Sigmoid colon (tissue), 7 donors: ENCODE measurements around the gene CHST7. TPM values are rescaled to one million over a fixed set of nuclear protein-coding genes. Genes with fewer than 3 reads are reported as not detected.
A peak's percentile ranks its signal among the peaks of the same experiment; 100 is the strongest.

Experiments
- DNase-seq: peaks from one replicate; pipeline ENCODE4 v3.0.0-alpha.2; 2019
- H3K27ac ChIP-seq, 4 donors: fragments of 200-600 bp; sonication (generic); one replicate each; pipeline ENCODE4 v1.5.1; 2016 to 2019; ENCODE audit warnings: mild to moderate bottlenecking in 1 of 4
- H3K27me3 ChIP-seq, 3 donors: fragments of 200-600 bp; sonication (generic); one replicate each; pipeline ENCODE4 v1.5.1; 2019; ENCODE audit warnings: mild to moderate bottlenecking in 1 of 3
- H3K36me3 ChIP-seq, 4 donors: fragments of 200-600 bp; sonication (generic); one replicate each; pipeline ENCODE4 v1.5.1; 2016 to 2019
- H3K4me1 ChIP-seq, 4 donors: fragments of 200-600 bp; sonication (generic); one replicate each; pipeline ENCODE4 v1.5.1; 2017 to 2019
- H3K4me3 ChIP-seq, 4 donors: fragments of 200-600 bp; sonication (generic); one replicate each; pipeline ENCODE4 v1.5.1; 2017 to 2019; ENCODE audit warnings: mild to moderate bottlenecking in 2 of 4, moderate library complexity in 1 of 4
- H3K9me3 ChIP-seq, 4 donors: fragments of 200-600 bp in 3 of 4; sonication (generic) in 3 of 4; one replicate each; pipeline versions ENCODE4 v1.5.1 to v1.6.1; 2013 to 2019
- EP300 ChIP-seq, 4 donors: sonication (generic); formaldehyde crosslinking; IDR thresholded peaks; one replicate each; pipeline ENCODE4 v1.6.1; 2017; ENCODE audit warnings: antibody characterized with exemption in 4 of 4
- POLR2A ChIP-seq, 2 donors: fragments of 450-650 bp; IDR thresholded peaks; one replicate each; pipeline ENCODE4 v1.6.1; 2016; ENCODE audit warnings: antibody characterized with exemption in 2 of 2, mild to moderate bottlenecking in 2 of 2, moderate library complexity in 2 of 2
- POLR2AphosphoS5 ChIP-seq, 4 donors: sonication (generic); formaldehyde crosslinking; IDR thresholded peaks; one replicate each; pipeline ENCODE4 v1.6.1; 2017; ENCODE audit warnings: antibody characterized with exemption in 4 of 4
- WGBS, 2 donors: extraction: QIAGEN DNeasy Blood & Tissue Kit; methylation state at CpG; one replicate each; pipeline ENCODE4 v1.1.7; 2013; 5-methylcytosine and 5-hydroxymethylcytosine counted together
- intact Hi-C: fragments of 100-400 bp; cut with DNase I; formaldehyde crosslinking; loops from one replicate; pipeline ENCODE4 v1.15.1; 2023
- polyA plus RNA-seq, 3 donors: library from polyadenylated mRNA; stranded (reverse); fragments of 200-250 nt; gene quantifications; one replicate each; pipeline ENCODE4 v1.2.3, GENCODE V29; 2013
- total RNA-seq, 4 donors: library from RNA; depleted of rRNA; stranded (reverse); fragments of >200 nt; gene quantifications; one replicate each; pipeline ENCODE4 v1.1.0, GENCODE V29; 2016
- TF ChIP-seq, protein P1 (sequence below), 4 experiments: fragments of 450-650 bp in 3 of 4; fragments of 200-600 bp in 1 of 4; IDR thresholded peaks; one replicate each; pipeline ENCODE4 v1.5.1; 2016 to 2019; ENCODE audit warnings: antibody characterized with exemption in 4 of 4, mild to moderate bottlenecking in 3 of 4, moderate library complexity in 2 of 4
- donor health status: healthy with polysubstance abuse.
- donor health status: Bipolar disorder and iron deficiency.
- donor health status: healthy.

The CHST7 gene
- total and polyA plus RNA-seq, 7 donors = 1.2 to 15.8 (median 6.6) TPM

DNA sequence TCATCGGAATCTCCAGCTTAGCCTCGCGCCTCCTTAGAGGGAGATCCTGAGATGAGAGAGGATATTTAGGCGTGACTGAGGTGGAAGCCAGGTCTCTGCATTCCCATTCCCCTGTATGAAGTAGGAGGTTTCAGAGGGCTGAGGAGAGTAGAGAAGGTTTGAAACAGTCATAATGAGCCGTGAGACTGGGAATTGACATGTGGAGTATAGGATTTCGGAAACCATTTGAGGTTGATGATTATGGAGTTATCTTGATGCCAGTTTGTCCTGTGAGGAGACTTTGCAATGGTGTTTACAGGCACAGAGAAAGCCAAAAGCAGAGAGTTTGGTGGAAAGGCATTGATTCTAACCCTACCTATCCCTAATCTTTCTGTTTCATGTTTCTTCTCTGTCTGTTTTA, 2.0 kb downstream of the CHST7 start:
- intact Hi-C loops = no loop called here
- H3K9me3 ChIP-seq = no peaks in the 10 kb centered on the region
- 36 to 48% methylated on average over 6 of the region's 6 CpGs for WGBS, 2 donors
- H3K4me3 ChIP-seq = peak overlapping the region; percentile 38 to 61 (median 54)
- peaks cover 0 to 8% (median 0%) of the 10 kb centered on the region in 3 donors for H3K27me3 ChIP-seq
- peaks cover 0 to 13% (median 7%) of the 10 kb centered on the region in 4 donors for H3K4me1 ChIP-seq
- no peaks in the 10 kb centered on the region for H3K36me3 ChIP-seq
- DNase-seq = no peak
- H3K27ac ChIP-seq = peak overlapping the region; percentile 42 to 66 (median 59)
- TF ChIP-seq EP300 (IDR thresholded peaks at IDR 0.05) (no peak), POLR2AphosphoS5 (IDR thresholded peaks at IDR 0.05) (no peak), POLR2A (IDR thresholded peaks at IDR 0.05) (no peak)
- TF ChIP-seq, protein P1, sequence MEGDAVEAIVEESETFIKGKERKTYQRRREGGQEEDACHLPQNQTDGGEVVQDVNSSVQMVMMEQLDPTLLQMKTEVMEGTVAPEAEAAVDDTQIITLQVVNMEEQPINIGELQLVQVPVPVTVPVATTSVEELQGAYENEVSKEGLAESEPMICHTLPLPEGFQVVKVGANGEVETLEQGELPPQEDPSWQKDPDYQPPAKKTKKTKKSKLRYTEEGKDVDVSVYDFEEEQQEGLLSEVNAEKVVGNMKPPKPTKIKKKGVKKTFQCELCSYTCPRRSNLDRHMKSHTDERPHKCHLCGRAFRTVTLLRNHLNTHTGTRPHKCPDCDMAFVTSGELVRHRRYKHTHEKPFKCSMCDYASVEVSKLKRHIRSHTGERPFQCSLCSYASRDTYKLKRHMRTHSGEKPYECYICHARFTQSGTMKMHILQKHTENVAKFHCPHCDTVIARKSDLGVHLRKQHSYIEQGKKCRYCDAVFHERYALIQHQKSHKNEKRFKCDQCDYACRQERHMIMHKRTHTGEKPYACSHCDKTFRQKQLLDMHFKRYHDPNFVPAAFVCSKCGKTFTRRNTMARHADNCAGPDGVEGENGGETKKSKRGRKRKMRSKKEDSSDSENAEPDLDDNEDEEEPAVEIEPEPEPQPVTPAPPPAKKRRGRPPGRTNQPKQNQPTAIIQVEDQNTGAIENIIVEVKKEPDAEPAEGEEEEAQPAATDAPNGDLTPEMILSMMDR (IDR thresholded peaks at IDR 0.05) = no peak

DNA sequence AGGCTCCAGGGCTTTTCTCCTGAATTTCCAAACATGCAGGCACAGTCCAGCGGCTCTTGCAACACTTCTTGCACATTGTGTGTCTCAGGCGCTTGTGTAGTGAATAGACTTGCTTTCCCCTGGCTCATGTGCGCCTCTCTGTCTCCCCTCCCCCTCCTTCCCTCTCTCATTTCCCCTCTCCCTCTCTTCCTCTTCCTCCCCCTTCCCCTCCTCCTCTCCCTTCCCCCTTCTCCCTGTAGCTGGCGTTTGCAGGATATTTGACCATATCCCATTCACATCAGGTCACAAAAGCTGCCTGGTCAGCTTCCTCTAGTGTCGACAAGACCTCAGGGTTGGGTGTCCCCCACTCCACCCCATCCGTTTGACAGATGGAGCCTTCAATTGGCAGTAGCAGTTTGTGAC, 2.4 kb downstream of the CHST7 start:
- WGBS, 2 donors = 23 to 32% methylated on average over 6 of the region's 6 CpGs
- peak overlapping the region in 3 of 4 donors; percentile 22 to 66 (median 52) for H3K27ac ChIP-seq
- intact Hi-C loops = no loop called here
- H3K4me1 ChIP-seq = peaks cover 0 to 13% (median 7%) of the 10 kb centered on the region in 4 donors
- peaks cover 0 to 8% (median 0%) of the 10 kb centered on the region in 3 donors for H3K27me3 ChIP-seq
- TF ChIP-seq POLR2AphosphoS5 (IDR thresholded peaks at IDR 0.05) = peak in 2 of 4 donors; percentile 34 to 45
- TF ChIP-seq, protein P1 (IDR thresholded peaks at IDR 0.05) = no peak
- no peaks in the 10 kb centered on the region for H3K36me3 ChIP-seq
- no peaks in the 10 kb centered on the region for H3K9me3 ChIP-seq
- H3K4me3 ChIP-seq = peak overlapping the region in 3 of 4 donors; percentile 50 to 61 (median 57)
- DNase-seq = peak; percentile 80

DNA sequence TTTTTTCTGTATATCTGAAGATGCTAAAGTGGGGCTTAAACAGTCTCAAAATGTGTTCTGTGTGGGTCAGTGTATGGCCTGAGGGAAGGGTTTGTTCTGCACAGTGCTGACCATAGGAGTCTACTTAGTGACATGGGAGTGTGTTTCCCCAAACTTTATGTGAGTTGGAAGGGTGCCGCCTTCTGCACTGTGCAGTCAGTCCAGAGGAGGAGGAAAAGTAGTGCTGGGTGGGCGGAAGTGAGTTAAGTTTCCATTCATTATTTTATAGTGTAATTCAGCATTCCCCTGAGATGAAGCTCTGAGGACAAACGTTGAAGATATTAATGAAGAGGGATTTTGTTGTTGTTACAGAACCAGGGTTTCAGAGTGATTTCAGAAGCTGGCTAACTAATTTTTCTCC, 2.9 kb downstream of the CHST7 start:
- Histone ChIP-seq H3K36me3 (no peaks in the 10 kb centered on the region), H3K4me1 (peaks cover 0 to 13% (median 7%) of the 10 kb centered on the region in 4 donors), H3K27me3 (peaks cover 0 to 8% (median 0%) of the 10 kb centered on the region in 3 donors), H3K27ac (peak overlapping the region in 2 of 4 donors; percentile 22 to 23), H3K9me3 (no peaks in the 10 kb centered on the region), H3K4me3 (peak overlapping the region in 3 of 4 donors; percentile 50 to 61 (median 57))
- no peak for DNase-seq
- intact Hi-C loops = no loop called here
- TF ChIP-seq EP300 (IDR thresholded peaks at IDR 0.05) = no peak
- no peak for TF ChIP-seq POLR2AphosphoS5 (IDR thresholded peaks at IDR 0.05)
- TF ChIP-seq POLR2A (IDR thresholded peaks at IDR 0.05) = no peak
- TF ChIP-seq, protein P1 (IDR thresholded peaks at IDR 0.05) = no peak
- 55 to 64% methylated on average over 3 of the region's 3 CpGs for WGBS, 2 donors

DNA sequence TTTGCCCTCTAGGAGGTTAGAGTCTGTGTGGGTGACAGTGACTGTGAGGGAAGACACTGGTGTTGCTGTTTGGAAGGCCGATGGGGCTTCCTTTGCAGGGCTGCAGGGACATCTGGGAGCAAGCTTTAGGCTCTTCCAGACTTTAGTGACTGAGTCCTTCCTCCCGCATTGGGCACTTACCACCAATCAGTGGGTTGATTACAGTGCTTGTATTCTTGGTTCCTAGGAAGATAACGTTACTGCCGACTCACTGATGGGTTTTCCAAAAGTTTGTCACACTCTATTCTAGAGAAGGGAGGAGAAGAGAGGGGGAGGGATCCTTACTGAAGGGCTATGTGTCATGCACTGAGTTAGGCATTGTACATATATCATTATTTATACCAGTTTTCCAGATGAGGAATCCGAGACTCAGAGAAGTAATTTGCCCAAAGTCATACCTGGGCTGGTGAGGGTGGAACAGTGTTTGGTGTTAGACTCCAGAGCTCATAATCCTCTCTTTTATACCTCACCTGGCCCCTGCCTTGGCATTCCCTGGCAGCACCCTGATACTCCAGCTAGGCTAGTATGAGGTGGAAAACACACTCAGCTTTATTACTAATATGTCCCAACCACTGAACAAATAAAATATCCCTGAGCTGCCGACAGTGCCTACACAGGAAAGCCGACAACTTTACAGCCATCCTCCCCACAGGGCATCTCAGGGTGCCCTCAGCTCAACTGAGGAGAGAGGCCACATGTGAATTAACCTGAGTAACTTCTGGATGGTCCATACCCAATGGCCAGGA, 3.8 kb downstream of the CHST7 start:
- peaks cover 0 to 8% (median 0%) of the 10 kb centered on the region in 3 donors for H3K27me3 ChIP-seq
- DNase-seq = no peak
- no peak overlapping the region for H3K27ac ChIP-seq
- H3K4me1 ChIP-seq = peaks cover 0 to 15% (median 7%) of the 10 kb centered on the region in 4 donors
- no peaks in the 10 kb centered on the region for H3K9me3 ChIP-seq
- WGBS, 2 donors = 85 to 88% methylated on average over 7 of the region's 7 CpGs
- intact Hi-C loops = no loop called here
- H3K36me3 ChIP-seq = no peaks in the 10 kb centered on the region
- H3K4me3 ChIP-seq = no peak overlapping the region
- TF ChIP-seq POLR2A (IDR thresholded peaks at IDR 0.05) (no peak), EP300 (IDR thresholded peaks at IDR 0.05) (no peak), POLR2AphosphoS5 (IDR thresholded peaks at IDR 0.05) (no peak)
- TF ChIP-seq, protein P1 (IDR thresholded peaks at IDR 0.05) = no peak
